ENCODE results near the gene SND1.

Gene SND1

GRCh38 chr7:127810696-127811660 lies 159.0 kb downstream of the SND1 start:
- no peak for DNase-seq (ENCODE audit: low spot score)
- H3K27ac Mint-ChIP-seq: no peak overlapping the region
- no peaks in the 10 kb centered on the region for H3K9me3 Mint-ChIP-seq
- no peaks in the 10 kb centered on the region for H3K27me3 Mint-ChIP-seq (ENCODE audit: low read depth)
- peaks cover 15% of the 10 kb centered on the region for H3K36me3 Mint-ChIP-seq (ENCODE audit: low read depth)
- H3K4me1 Mint-ChIP-seq (ENCODE audit: low read depth): peaks cover 11% of the 10 kb centered on the region
- H3K4me3 Mint-ChIP-seq: no peak overlapping the region

- no peak overlapping the region for H3K4me3 Mint-ChIP-seq
- no peak overlapping the region for H3K27ac Mint-ChIP-seq
- no peak for DNase-seq (ENCODE audit: low spot score)
- peaks cover 11% of the 10 kb centered on the region for H3K4me1 Mint-ChIP-seq (ENCODE audit: low read depth)
- H3K9me3 Mint-ChIP-seq: no peaks in the 10 kb centered on the region
- peaks cover 11% of the 10 kb centered on the region for H3K36me3 Mint-ChIP-seq (ENCODE audit: low read depth)
- H3K27me3 Mint-ChIP-seq (ENCODE audit: low read depth): no peaks in the 10 kb centered on the region
Measured at GRCh38 chr7:127812540-127812939, 160.5 kb downstream of the SND1 start.

- Mint-ChIP-seq H3K4me3 (no peak overlapping the region), H3K4me1 (ENCODE audit: low read depth) (peaks cover 11% of the 10 kb centered on the region), H3K27me3 (ENCODE audit: low read depth) (no peaks in the 10 kb centered on the region), H3K27ac (no peak overlapping the region), H3K9me3 (no peaks in the 10 kb centered on the region), H3K36me3 (ENCODE audit: low read depth) (peaks cover 7% of the 10 kb centered on the region)
- no peak for DNase-seq (ENCODE audit: low spot score)
Measured at GRCh38 chr7:127813991-127814541, 162.1 kb downstream of the SND1 start.

GRCh38 chr7:127815631-127816145 lies 163.7 kb downstream of the SND1 start:
- H3K27me3 Mint-ChIP-seq (ENCODE audit: low read depth): no peaks in the 10 kb centered on the region
- no peaks in the 10 kb centered on the region for H3K9me3 Mint-ChIP-seq
- peaks cover 2% of the 10 kb centered on the region for H3K36me3 Mint-ChIP-seq (ENCODE audit: low read depth)
- H3K4me1 Mint-ChIP-seq (ENCODE audit: low read depth): peaks cover 24% of the 10 kb centered on the region
- no peak for DNase-seq (ENCODE audit: low spot score)
- no peak overlapping the region for H3K27ac Mint-ChIP-seq
- no peak overlapping the region for H3K4me3 Mint-ChIP-seq

GRCh38 chr7:127816354-127817190 lies 164.6 kb downstream of the SND1 start:
- Mint-ChIP-seq H3K27ac (no peak overlapping the region), H3K9me3 (no peaks in the 10 kb centered on the region), H3K36me3 (ENCODE audit: low read depth) (peaks cover 2% of the 10 kb centered on the region), H3K4me1 (ENCODE audit: low read depth) (peaks cover 23% of the 10 kb centered on the region), H3K27me3 (ENCODE audit: low read depth) (no peaks in the 10 kb centered on the region), H3K4me3 (no peak overlapping the region)
- DNase-seq (ENCODE audit: low spot score): no peak

- DNase-seq (ENCODE audit: low spot score): no peak
- no peaks in the 10 kb centered on the region for H3K9me3 Mint-ChIP-seq
- no peak overlapping the region for H3K4me3 Mint-ChIP-seq
- H3K4me1 Mint-ChIP-seq (ENCODE audit: low read depth): peaks cover 19% of the 10 kb centered on the region
- H3K27ac Mint-ChIP-seq: no peak overlapping the region
- H3K27me3 Mint-ChIP-seq (ENCODE audit: low read depth): no peaks in the 10 kb centered on the region
- peaks cover 2% of the 10 kb centered on the region for H3K36me3 Mint-ChIP-seq (ENCODE audit: low read depth)
Measured at GRCh38 chr7:127817466-127817865, 165.5 kb downstream of the SND1 start.

GRCh38 chr7:127818306-127818705 lies 166.3 kb downstream of the SND1 start:
- Mint-ChIP-seq H3K27ac (no peak overlapping the region), H3K4me1 (ENCODE audit: low read depth) (peaks cover 21% of the 10 kb centered on the region), H3K9me3 (no peaks in the 10 kb centered on the region)

GRCh38 chr7:127819975-127820731 lies 168.2 kb downstream of the SND1 start:
- peaks cover 2% of the 10 kb centered on the region for H3K36me3 Mint-ChIP-seq (ENCODE audit: low read depth)

More at GRCh38 chr7:127818306-127818705, 166.3 kb downstream of the SND1 start:
- DNase-seq (ENCODE audit: low spot score): no peak
- no peaks in the 10 kb centered on the region for H3K27me3 Mint-ChIP-seq (ENCODE audit: low read depth)
- no peak overlapping the region for H3K4me3 Mint-ChIP-seq
- H3K36me3 Mint-ChIP-seq (ENCODE audit: low read depth): peaks cover 2% of the 10 kb centered on the region

GRCh38 chr7:127820732-127821085 lies 168.7 kb downstream of the SND1 start:
- Mint-ChIP-seq H3K4me1 (ENCODE audit: low read depth) (peaks cover 21% of the 10 kb centered on the region), H3K9me3 (no peaks in the 10 kb centered on the region)

More at GRCh38 chr7:127819975-127820731, 168.2 kb downstream of the SND1 start:
- H3K4me3 Mint-ChIP-seq: peak overlapping the region; percentile 3
- H3K4me1 Mint-ChIP-seq (ENCODE audit: low read depth): peaks cover 22% of the 10 kb centered on the region
- no peak for DNase-seq (ENCODE audit: low spot score)
- no peaks in the 10 kb centered on the region for H3K27me3 Mint-ChIP-seq (ENCODE audit: low read depth)
- no peaks in the 10 kb centered on the region for H3K9me3 Mint-ChIP-seq
- no peak overlapping the region for H3K27ac Mint-ChIP-seq

GRCh38 chr7:127821146-127821545 lies 169.2 kb downstream of the SND1 start:
- peaks cover 2% of the 10 kb centered on the region for H3K36me3 Mint-ChIP-seq (ENCODE audit: low read depth)
- H3K4me3 Mint-ChIP-seq: no peak overlapping the region
- H3K4me1 Mint-ChIP-seq (ENCODE audit: low read depth): peaks cover 21% of the 10 kb centered on the region
- no peaks in the 10 kb centered on the region for H3K27me3 Mint-ChIP-seq (ENCODE audit: low read depth)
- no peaks in the 10 kb centered on the region for H3K9me3 Mint-ChIP-seq
- DNase-seq (ENCODE audit: low spot score): no peak
- H3K27ac Mint-ChIP-seq: no peak overlapping the region

More at GRCh38 chr7:127820732-127821085, 168.7 kb downstream of the SND1 start:
- no peak for DNase-seq (ENCODE audit: low spot score)
- no peak overlapping the region for H3K27ac Mint-ChIP-seq
- no peak overlapping the region for H3K4me3 Mint-ChIP-seq
- H3K27me3 Mint-ChIP-seq (ENCODE audit: low read depth): no peaks in the 10 kb centered on the region
- peaks cover 2% of the 10 kb centered on the region for H3K36me3 Mint-ChIP-seq (ENCODE audit: low read depth)

GRCh38 chr7:127822822-127823508 lies 171.0 kb downstream of the SND1 start:
- peaks cover 2% of the 10 kb centered on the region for H3K36me3 Mint-ChIP-seq (ENCODE audit: low read depth)
- no peak overlapping the region for H3K27ac Mint-ChIP-seq
- DNase-seq (ENCODE audit: low spot score): no peak
- H3K27me3 Mint-ChIP-seq (ENCODE audit: low read depth): no peaks in the 10 kb centered on the region
- H3K4me3 Mint-ChIP-seq: no peak overlapping the region
- no peaks in the 10 kb centered on the region for H3K9me3 Mint-ChIP-seq
- peaks cover 21% of the 10 kb centered on the region for H3K4me1 Mint-ChIP-seq (ENCODE audit: low read depth)

GRCh38 chr7:127824682-127825081 lies 172.7 kb downstream of the SND1 start:
- H3K4me3 Mint-ChIP-seq: no peak overlapping the region
- H3K36me3 Mint-ChIP-seq (ENCODE audit: low read depth): peaks cover 2% of the 10 kb centered on the region
- H3K4me1 Mint-ChIP-seq (ENCODE audit: low read depth): peaks cover 17% of the 10 kb centered on the region
- H3K9me3 Mint-ChIP-seq: no peaks in the 10 kb centered on the region
- DNase-seq (ENCODE audit: low spot score): no peak
- no peaks in the 10 kb centered on the region for H3K27me3 Mint-ChIP-seq (ENCODE audit: low read depth)
- no peak overlapping the region for H3K27ac Mint-ChIP-seq
